Activated CD4-positive, CD25-positive, alpha-beta regulatory T cell treated with anti-CD3 and anti-CD28 coated beads, Interleukin-2, amount 50 U/mL, for 16 hours (primary cell): ENCODE data around the gene CLDN34.

Source experiments
- DNase-seq: peaks from one replicate; pipeline ENCODE4 v3.0.0-alpha.2; 2020; ENCODE audit warnings: low read depth, low spot score

The CLDN34 gene

DNA sequence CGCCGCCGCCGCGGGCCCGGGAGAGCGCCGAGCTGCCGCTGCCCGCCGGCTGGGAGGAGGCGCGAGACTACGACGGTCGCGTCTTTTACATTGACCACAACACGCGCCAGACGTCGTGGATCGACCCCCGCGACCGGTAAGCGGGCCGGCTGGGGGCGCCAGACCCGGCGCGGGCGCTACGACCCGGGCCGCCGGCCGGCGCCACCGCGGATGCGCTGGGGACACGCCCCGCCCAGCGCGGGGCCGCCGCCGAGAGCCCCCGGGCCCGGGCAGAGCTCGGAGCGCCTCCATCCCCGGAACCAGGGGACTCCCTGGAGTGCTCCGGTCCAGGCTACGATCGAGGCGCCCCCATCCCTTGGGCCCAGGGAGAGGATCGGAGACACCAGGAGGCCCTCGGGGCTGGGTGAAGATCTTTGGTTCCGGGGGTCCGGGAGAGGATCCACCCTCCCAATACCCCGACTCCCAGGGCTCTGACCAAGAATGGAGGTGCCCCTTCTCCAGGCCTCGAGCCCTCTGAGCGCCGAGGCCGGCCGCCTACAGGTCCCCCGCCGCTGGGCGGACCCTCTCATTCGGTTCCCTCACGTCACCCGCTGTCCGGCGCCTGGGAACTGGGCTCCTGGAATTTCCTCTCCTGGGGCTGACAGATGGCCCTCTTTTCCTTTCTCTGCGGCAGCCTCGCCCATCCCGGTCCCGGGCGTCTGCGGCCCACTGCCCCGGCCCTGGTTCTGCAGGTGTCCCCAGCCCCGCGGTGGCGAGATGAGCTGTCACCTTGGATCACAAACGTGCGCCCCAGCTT, 48.8 kb downstream of the CLDN34 start:
- DNase-seq = no peak

DNA sequence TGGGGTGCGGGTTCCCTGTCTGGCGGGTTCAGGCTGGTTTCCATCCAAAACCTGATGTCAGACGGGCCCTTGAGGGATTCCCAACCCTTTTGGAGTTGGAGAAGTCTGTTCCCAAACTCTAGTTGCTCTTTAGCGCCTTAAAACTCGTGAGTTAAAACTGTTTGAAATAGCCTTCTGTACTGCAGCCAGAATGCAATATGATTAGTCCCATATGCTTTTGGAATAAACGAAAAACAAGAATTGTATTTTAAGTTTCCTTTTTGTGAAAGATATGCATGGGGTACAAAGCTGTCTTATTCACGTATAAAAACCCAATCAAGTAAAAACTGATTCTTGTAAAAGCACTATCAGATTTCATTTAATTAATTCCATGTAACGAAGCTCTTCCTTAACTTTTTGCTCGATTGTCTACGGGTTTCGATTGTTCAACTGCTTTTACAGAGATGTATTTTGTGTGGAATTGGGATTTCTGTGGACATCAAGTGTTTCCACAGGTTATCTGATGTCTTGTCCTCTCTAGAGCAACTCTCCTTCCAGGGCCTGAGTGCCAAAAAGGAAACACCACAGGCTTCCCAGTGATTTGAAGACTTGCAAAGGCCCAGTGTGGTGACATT, 49.5 kb downstream of the CLDN34 start:
- no peak for DNase-seq

- DNase-seq = no peak
Observed at GRCh38 chrX:10017872-10018271, 50.7 kb downstream of the CLDN34 start.
